HG02973 (cell line): ENCODE data around the gene OTOL1.
A peak's percentile ranks its signal among the peaks of the same experiment; 100 is the strongest.

Source experiments
- ATAC-seq: cut with Tn5 transposase; IDR thresholded peaks from one replicate; pipeline ENCODE4 v1.9.1; 2021; ENCODE audit warnings: moderate library complexity; ENCODE audit not compliant: unreplicated experiment

OTOL1 gene

DNA sequence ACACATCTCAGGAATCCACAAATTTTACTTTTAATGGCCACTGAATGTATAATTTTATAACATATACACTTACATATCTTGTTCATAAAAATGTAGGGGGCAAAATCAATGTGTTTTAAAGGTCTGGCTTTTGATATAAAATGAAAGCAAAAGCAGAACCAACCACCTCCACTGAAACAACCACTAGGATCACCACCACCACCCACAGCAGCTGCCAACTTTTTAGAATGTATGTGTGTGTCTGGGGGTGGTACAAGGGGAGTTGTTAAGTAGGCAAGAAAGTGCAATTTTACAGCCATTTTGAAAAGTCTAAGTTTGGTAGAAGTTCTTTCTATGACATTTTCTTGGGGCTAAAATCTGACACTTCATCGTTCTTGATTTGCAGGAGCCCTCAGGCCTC is 44.0 kb downstream of the OTOL1 start:
- ATAC-seq, result peak; percentile 59

DNA sequence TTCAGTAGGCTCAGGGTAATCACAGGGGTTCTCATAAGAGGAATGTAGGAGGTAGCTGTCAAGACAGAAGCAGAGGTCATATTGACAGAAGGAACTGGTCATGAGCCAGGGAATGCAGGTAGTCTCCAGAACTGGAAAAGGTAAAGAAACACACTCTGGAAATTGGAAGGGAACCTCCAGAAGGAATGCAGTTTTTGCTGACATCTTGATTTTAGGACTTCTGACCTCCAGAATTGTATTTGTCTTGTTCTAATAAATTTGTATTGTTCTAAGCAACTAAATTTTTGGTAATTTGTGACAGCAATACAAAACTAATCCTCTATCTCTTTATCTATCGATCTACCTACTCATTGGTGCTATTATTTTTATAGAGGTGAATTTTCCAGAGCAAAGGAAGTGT is 49.2 kb downstream of the OTOL1 start:
- no peak for ATAC-seq

DNA sequence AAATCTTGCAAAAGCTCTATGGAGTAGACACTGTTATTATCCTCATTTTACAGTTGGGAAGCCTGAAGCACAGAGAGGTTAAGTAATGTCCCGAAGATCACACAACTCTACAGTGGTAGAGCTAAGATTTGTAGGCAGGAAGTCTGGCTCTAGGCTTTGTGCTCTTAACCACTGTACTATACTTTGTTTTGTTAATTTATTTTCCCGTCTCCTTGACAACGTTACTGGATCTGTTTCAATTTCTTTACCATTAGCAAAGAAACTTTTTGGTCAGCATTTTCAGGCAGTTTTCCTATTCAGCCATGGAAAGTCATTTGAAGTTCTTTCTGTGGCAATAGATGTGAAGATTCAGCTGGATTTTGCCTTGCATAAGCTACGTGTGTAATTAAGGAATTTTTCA is 51.7 kb downstream of the OTOL1 start:
- no peak for ATAC-seq

DNA sequence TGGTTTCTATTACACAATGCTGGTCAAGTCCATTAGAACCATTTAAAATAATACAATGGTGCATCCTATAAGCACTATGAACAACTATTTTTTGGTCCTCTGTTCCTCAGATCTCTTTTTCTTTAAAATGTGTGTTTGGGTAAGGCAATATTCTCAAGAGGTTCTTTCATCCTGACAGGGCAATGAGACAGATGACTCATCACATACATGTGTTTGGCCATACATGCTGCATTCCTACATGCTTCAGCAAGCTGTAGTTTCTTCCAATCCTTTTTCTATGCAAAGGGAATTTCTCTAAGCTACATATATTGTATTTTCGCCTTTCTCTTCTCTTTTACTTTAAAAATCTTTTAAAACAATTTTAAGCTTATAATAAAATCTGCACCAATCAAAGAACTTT is 52.7 kb downstream of the OTOL1 start:
- ATAC-seq, result no peak

DNA sequence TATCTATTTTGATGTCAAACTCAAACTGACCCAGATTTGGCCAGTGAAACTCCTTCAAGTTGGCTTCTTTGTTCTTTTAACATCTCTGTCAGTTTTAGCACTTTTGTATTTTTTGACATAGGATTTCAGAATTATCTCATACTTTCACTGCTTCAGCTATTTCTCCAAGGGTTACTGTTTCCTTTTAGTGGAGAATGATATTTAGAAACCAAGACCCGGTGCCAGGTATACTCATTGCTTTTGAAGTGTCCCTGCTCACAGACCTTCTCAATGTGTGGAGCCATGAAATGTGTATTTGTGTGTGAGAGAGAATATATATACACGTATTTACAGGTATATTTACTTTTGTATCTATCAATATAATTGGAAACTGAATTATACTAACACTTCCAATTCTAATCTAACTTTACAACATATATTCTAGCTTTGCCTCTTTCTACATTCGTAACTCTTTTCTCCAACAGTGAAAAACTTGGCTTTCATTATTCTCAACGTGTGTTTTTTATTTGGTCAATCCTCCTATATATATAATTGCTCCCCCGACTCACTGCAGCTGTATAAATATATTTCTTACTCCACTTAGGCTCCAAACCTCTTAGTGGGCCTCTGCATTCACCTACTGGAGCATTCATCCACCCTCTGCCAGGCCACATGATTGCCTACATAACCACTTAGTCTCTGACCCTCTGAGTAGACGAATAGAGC is 54.0 kb downstream of the OTOL1 start:
- ATAC-seq, result no peak

DNA sequence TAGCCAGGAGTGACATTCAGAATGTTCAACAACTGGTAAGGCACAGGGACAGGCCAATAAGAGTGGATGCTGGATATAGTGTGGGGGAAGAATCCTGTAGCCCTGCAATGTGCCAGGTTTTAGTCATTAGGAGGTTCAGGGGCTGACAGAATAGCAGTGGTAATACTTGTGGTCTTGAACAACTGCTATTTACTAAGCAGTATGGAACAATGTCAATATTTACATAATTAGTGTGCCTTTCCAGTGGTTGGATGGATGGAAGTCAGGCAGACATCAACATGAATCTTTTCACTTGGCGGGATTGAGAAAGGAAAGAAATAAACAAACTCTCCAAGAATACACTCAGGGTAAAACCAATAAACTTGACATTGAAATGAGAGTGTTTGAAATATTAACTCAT is 55.1 kb downstream of the OTOL1 start:
- ATAC-seq, result no peak

DNA sequence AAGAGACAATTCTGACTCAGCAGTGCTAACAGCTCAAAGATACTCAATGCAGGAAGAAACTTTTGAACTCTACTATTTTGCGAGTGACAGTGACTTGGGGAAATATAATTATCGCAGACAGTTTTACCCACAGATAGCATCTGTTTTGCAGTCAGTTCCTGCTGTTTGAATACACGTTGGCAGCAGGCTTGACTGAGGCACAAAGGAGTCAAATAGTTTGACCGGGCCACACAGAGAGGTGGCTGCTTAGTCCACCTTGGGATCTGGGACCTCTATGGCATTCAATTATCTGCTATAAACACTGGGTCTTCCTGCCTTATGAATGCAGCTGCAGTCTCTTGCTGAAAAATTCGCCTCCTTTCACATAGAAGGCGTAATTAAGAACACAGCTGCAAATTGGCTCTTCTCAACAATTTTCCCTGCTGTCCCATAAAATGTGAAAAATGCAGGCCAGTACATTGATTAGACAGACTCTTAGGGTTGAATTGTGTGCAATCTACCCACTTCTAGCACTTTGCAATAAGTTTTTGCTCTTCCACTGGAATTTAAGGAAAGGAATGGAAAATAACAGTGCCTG is 56.5 kb downstream of the OTOL1 start:
- ATAC-seq, result no peak
